Measurements from ENCODE around the gene AKAP8L.

The AKAP8L gene

DNA sequence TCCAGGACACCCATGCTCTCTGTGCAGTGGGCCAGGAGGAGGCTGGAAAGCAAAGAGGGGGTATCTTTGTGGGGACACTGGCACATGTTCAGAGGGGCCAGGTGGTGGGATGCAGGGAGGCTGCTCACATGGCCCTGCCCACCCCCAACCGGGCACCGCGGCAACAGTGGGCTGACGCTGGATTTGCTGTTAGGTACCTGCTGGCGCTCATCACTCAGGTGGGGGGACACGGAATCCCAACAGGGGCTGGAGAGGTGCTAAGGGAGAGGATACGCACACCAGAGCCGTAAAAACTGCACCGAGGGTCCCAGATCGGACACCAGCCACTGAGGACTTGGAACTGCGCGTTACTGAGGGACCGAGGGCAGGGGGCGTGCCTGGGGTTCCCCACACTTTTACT is 19.2 kb downstream of the AKAP8L start:
- TF ChIP-seq, protein P1, sequence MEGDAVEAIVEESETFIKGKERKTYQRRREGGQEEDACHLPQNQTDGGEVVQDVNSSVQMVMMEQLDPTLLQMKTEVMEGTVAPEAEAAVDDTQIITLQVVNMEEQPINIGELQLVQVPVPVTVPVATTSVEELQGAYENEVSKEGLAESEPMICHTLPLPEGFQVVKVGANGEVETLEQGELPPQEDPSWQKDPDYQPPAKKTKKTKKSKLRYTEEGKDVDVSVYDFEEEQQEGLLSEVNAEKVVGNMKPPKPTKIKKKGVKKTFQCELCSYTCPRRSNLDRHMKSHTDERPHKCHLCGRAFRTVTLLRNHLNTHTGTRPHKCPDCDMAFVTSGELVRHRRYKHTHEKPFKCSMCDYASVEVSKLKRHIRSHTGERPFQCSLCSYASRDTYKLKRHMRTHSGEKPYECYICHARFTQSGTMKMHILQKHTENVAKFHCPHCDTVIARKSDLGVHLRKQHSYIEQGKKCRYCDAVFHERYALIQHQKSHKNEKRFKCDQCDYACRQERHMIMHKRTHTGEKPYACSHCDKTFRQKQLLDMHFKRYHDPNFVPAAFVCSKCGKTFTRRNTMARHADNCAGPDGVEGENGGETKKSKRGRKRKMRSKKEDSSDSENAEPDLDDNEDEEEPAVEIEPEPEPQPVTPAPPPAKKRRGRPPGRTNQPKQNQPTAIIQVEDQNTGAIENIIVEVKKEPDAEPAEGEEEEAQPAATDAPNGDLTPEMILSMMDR (IDR thresholded peaks at IDR 0.05): no peak

DNA sequence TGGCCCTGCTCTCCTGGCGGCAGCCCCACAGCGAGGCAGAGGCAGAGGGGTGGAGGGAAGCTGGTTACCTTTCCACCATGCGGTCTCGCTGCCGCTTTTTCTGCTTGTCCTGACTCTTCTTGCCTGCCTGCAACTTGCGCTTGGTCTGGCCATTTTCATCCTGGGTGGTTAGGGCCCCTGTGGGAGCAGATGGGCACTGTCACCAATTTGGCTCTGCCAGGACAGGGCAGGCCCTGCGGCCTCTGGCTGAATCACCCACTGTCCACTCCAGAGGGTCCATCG is 19.6 kb downstream of the AKAP8L start:
- TF ChIP-seq, protein P1 (IDR thresholded peaks at IDR 0.05): no peak

DNA sequence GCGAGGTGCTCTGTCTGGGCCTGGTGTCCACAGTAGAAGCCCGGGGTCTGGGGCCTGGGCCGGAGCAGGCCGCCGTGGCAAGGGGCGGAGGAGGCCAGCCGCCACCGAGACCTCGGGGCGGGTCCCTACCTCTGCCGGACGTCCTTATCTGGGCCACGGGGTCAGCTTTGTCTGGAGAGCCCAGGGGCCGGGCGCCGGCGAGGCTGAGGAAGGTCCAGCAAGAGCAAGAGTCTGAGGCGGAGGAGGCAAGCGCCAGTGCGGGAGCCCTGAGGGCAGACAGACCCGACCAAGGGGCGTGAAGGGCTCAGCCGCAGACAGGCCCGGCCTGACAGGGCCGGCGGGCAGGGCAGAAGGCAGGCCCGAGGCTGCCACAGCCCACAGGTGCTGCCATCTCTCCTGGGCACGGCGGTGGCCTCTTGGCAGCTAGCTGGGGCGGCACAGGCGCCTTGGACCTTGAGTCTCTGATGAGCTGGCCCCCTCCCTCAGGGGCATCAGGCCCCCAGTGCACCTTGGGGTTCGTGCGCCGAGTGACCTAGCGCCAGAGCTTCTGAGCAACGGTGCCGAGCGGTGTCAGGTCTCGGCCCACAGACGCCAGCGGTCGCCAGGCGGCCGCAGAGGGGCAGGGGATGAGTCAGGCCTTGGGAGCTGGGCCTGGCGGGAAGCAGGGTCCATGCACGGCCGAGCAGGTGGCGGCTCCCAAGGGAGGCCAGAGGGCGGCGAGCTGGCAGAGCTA is 20.1 kb downstream of the AKAP8L start:
- TF ChIP-seq, protein P1 (IDR thresholded peaks at IDR 0.05): no peak

DNA sequence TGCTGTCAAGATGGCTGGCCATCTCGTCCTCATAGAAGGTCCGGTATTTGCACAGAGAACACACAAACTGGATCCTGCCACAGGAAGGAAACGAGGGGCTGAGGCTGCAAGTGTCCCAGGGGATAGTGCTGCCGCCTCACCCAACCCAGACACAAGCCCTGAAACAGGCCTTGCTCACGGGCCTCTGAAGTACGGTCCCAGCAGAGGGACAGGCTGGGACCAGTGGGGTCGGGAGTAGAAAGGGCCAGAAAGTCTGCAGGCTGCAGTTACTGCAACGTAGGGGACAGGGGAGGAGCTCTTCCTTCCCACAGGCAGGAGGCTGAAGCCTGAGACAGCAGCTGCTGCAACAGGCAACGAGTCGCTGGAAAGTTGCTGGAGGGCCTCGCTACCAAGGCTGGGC is 21.0 kb downstream of the AKAP8L start:
- TF ChIP-seq, protein P1 (IDR thresholded peaks at IDR 0.05): no peak

DNA sequence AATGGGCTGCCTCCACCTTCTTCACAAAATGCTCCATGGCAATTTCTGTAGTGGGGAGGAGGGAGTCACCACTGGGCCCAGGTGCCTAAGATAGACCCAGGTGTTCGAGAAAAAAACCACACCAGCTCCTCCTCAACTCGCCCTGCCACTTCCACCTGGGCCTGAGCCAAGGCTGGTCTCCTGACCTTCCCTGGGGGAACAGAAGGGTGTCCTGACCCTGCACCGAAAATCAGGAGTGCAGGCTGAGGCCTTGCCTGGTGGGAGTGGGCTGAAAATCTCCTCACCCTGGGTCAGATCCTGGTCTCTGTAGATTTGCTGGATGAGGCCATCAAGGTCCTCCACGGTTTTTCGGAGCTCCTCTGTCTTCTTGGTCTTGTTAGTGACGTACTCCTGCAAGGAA is 21.6 kb downstream of the AKAP8L start:
- TF ChIP-seq, protein P1 (IDR thresholded peaks at IDR 0.05): no peak

DNA sequence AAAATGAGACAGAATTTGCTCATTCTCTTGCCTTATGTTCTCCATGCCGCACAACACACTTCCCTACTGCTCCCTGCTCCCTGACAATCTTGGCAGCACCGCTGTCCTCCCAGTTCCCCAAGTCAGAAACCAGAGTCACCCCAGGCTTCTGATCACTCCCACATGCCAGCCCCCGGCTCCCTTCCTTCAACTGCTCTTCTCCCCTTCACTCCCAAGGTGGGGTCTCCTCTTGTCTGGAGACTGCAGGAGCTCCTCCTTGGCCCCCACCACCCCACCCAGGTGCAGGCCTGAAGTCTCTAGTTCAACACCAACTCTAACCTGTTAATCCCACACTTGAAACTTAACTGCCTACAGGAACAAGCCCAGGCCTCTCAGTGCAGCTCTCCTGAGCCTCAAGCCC is 22.4 kb downstream of the AKAP8L start:
- TF ChIP-seq, protein P1 (IDR thresholded peaks at IDR 0.05): no peak

DNA sequence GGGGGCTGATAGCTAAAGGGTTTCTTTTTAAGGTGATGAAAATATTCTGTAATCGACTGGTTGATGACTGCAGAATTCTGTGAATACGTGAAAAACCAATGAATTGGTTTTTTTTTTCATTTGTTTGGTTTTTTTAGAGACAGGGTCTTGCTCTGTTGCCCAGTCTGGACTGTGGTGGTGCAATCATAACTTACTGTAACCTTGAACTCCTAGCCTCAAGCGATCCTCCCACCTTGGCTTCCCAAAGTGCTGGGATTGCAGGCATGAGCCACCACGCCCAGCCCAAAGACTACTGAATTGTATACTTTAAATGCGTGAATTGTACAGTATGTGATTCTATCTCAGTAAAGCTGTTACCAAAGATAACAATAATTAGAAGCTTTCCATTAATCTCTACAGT is 24.4 kb downstream of the AKAP8L start:
- TF ChIP-seq, protein P1 (IDR thresholded peaks at IDR 0.05): no peak

DNA sequence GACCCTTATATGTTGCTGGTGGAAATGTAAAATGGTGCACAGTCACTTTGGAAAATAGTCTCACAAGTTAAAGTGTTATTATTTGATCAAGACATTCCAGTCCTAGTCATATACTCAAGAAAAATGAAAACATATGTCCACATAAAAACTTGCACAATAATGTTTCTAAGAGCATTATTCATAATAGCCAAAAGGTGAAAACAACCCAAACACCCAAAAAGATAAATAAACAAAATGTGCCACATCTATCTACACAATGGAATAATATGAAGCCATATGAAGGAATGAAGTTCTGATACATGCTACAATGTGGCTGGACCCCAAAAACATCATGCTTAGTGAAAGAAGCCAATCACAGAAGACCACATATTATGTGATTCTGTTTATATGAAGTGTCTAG is 24.8 kb downstream of the AKAP8L start:
- TF ChIP-seq, protein P1 (IDR thresholded peaks at IDR 0.05): no peak

Data from LNCAP (cell line).